Retina (tissue), 1 donor: ENCODE measurements around the gene SUMF1.
"Not testable (repeated sequence)": the region's sequence is repeated elsewhere in the genome, so short reads cannot be mapped to it uniquely, and the experiment has no call there.

Experiments used
- DNase-seq: peaks from one replicate; pipeline ENCODE4 v3.0.0-alpha.2; 2016

SUMF1 gene

DNA sequence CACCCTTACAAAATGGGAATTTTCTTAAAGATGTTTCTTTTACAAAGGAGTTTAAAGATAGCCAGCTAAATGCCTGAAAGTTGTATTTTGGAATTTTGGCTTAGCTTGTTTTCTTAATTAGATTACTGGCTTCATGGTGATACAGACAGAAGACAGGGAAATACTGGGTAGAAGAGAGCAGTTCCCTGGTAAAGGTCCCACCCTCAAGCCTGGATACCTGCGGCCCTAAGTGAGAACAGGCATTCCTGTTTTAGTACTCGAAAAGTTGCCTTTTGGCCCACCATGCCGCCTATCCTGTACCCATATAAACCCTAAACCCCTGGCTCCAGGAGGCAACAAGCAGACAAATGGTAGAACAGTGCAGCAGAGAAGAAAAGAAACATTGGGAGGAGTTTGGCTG lies 134.5 kb downstream of the SUMF1 start:
- no peak for DNase-seq

DNA sequence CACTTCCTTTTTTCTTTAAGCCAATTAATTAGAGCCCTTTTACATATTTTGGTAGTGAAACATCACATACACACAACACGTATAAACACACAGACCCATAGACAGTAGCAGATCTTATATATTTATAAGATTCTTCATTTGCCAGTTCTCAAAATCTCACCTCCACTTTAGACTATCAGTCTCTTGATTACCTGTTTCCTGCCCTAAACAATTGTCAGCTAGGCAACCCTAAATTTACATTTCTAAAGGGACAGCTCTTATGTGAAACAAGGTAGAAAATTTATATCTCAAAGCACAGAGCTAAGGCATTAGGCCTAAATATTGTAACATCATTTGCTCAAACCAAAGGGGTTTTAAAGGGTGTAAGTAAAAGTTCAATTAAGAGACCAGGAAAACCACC lies 135.0 kb downstream of the SUMF1 start:
- no peak for DNase-seq

GRCh38 chr3:4329806-4330205 lies 137.3 kb downstream of the SUMF1 start:
- DNase-seq = not testable (repeated sequence)

- no peak for DNase-seq
These were observed 140.2 kb downstream of the SUMF1 start for GRCh38 chr3:4326868-4327267.

- DNase-seq = no peak
These were observed 143.6 kb downstream of the SUMF1 start for GRCh38 chr3:4323246-4324027.

- no peak for DNase-seq
These were observed 144.4 kb downstream of the SUMF1 start for GRCh38 chr3:4322635-4323034.

- DNase-seq = no peak
These were observed 145.3 kb downstream of the SUMF1 start for GRCh38 chr3:4321732-4322131.

- no peak for DNase-seq
These were observed 146.8 kb downstream of the SUMF1 start for GRCh38 chr3:4320096-4320911.

DNA sequence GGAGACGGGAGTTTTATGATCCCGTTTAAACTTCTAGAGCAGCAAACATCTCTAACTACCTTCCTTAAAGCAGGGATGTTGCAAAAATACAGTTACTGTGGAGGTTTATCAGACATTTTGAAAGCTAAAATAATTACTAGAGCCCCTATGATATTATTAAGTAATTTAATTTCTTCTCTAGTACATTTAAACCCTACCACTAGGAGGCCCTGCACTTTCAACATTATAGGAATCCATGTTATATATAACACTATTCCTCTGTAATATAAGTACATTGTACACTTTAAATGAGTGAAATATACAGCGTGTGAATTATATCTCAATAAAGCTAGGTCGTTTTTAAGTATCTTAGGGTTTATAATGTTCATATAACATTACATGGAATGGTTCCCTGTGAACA lies 152.4 kb downstream of the SUMF1 start:
- no peak for DNase-seq

DNA sequence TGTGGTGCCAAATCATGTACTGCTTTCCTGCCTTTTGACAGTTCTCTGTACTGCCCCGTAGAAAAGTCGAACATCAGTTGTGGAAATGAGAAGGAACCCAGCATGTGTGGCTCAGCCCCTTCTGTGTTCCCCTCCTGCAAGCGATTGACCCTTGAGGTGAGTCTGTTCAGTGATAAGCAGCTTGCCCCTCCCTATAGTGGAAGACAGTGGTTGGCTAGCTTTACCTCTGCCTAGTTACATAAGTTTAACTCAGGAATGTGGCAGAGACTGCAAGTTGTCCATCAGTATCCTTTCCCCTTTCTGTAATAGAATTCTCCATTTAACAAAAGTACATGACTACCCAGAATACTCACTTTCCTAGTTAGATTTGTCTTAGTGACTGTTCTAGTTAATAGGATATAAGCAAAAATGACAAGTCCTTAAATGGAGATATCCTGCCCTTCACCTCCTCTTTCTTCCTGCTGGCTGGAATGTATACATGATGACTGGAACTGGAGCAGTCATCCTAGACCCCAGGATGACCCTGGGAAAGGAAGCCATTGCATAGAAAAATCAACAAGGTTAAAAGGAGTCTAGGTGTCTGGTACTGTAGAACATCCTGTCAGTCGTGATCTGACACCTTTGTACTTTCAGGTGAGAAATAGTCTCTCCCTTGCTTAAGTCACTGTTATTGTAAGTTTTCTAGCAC lies 153.3 kb downstream of the SUMF1 start:
- no peak for DNase-seq

- no peak for DNase-seq
These were observed 155.6 kb downstream of the SUMF1 start for GRCh38 chr3:4311496-4311895.
